Loucy (cell line): ENCODE results near the gene TCEA3.

Experiments
- CTCF ChIP-seq: fragments of 200-600 bp; sonication (generic); conservative IDR thresholded peaks from 2 replicates; pipeline ENCODE4 v1.5.1; 2014; ENCODE audit warnings: mild to moderate bottlenecking, antibody characterized with exemption, low read length
- EZH2phosphoT487 ChIP-seq: fragments of 200-600 bp; IDR thresholded peaks from 2 replicates; pipeline ENCODE4 v1.6.1; 2018; ENCODE audit warnings: antibody characterized with exemption, mild to moderate bottlenecking, moderate library complexity, borderline replicate concordance

DNA sequence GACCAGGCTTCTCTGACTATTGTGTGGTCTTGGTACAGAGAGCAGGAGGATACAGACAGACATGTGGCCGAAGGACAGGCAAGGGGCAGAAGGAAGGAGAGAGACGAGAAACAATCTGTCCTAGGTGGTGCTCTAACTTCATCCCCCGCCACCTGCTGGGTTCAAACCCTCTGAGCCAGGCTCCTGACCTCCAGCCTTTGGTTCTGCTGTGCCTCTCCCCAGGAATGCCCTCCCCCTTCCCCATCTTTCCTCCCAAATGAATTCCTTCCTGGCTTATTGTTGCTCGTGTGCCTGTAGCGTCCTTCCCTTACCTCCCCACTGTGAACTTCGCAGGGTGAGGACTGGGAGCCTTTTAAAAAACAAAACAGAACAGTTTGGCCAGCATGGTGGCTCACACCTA is 5.4 kb downstream of the TCEA3 start:
- TF ChIP-seq CTCF (no peak), EZH2phosphoT487 (no peak)
